GM13977 (cell line): ENCODE data around the gene MAU2.

Experiments used
- DNase-seq: peaks from one replicate; pipeline ENCODE4 v3.0.0; 2012; ENCODE audit warnings: low spot score
- CTCF ChIP-seq: IDR thresholded peaks from 2 replicates; pipeline ENCODE4 v1.5.1; 2012; ENCODE audit warnings: mild to moderate bottlenecking, control low read depth; ENCODE audit not compliant: insufficient read depth; ENCODE audit errors: extremely low read depth, missing control alignments
- in situ Hi-C: fragments of 300-500 bp; cut with MboI; formaldehyde crosslinking; loops from one replicate; pipeline ENCODE4 v1.12.0; 2022; ENCODE audit warnings: low sequenced_read_pairs, low pct_unique_long_range_greater_than_20kb, mixed read lengths, inconsistent platforms; ENCODE audit not compliant: unreplicated experiment

The MAU2 gene

DNA sequence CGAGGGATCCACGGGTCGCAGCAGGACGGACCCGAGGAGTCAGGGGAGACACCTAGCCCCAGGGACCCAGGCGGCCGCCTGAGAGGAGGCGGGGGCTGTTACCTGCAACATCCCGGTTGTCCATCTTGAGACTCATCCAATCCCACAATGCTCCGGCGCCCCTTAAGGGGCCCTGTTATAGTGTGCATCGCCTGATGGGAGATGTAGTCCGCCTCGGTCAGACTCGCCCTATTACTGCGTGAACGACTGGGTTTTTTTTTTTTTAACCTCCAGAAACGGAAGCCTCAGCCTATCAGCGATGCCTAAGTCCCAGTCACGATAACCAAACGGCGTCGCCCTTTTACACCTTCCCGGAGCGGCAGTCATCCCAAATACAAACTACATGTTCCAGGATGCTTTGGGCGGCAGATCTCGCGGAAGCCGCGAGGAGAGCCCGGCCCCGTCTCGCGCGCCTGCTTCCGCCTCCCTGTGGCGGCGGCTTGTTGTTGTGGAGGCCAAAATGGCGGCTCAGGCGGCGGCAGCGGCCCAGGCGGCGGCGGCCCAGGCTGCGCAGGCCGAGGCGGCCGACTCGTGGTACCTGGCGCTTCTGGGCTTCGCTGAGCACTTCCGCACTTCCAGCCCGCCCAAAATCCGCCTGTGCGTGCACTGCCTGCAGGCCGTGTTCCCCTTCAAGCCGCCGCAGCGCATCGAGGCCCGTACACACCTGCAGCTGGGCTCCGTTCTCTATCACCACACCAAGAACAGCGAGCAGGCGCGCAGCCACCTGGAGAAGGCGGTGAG is at the start of gene MAU2, which contains the start of gene SUGP1:
Gene MAU2 (plus strand): TSS at position 469 of the 780 bp plus-strand sequence. CDS start 31 bp downstream, at position 500.
Gene SUGP1 (minus strand): TSS at position 149 of the 780 bp plus-strand sequence. CDS start 13 bp downstream, at position 136.
- in situ Hi-C loops, result no loop called here
- peak; percentile 16 for TF ChIP-seq CTCF
- DNase-seq, result peak; percentile 97

DNA sequence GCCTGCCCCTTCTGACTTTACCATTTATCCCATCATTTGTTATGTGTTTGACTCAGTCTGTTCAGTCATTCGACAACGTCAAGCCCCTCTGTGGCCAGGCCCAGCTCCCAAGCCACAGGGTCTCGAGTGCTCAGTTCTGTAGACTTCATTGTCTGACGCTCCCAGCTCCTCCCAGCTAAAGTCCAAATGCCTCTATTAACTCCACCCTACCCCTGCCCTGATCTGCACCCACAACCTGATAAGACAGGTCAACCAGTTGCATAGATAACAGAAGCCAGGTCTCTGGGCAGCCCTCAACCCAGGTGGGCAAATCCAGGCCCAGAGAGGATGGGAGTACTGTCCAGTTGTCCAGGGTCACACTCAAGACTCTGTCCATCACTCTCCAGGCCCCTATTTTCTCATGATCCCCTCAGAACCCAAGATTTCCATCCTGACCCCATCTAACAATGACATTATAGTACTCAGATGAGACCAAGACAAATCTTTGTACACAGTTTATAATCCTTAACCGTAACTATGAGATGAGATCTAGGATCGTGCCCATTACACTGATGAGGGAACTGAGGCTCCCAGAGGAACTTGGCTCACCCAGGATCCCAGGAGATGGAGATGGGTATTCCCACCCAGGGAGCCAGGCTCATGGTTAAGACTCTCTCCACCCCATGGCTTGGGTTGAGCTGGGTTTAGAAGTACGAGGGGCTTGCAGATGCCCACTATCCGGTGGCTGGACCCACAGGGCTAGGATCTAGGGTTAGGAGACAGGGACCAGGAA is 48.6 kb upstream of the MAU2 start:
- peak; percentile 24 for DNase-seq
- in situ Hi-C loops, result no loop called here
- no peak for TF ChIP-seq CTCF

DNA sequence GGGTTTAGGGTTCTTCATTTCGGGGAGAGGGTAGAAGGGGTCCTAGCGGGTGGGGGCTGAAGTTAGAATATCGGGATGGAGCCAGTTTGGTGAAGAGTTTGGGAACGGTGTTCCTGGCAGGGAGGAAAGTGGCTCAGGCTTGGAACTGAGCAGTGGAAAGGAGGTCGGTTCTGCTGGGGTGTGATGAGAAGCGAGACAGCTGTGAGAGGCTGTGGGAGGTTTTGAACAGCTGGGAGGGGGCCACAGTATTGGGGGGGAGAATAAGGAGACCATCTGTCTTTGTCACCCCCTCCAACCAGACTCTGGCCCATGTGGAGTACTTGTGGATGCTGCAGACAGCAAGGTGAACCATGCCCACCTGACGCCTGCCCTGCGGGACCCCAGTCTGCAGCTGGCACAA is 46.5 kb upstream of the MAU2 start:
- TF ChIP-seq CTCF, result no peak
- in situ Hi-C loops, result no loop called here
- no peak for DNase-seq

DNA sequence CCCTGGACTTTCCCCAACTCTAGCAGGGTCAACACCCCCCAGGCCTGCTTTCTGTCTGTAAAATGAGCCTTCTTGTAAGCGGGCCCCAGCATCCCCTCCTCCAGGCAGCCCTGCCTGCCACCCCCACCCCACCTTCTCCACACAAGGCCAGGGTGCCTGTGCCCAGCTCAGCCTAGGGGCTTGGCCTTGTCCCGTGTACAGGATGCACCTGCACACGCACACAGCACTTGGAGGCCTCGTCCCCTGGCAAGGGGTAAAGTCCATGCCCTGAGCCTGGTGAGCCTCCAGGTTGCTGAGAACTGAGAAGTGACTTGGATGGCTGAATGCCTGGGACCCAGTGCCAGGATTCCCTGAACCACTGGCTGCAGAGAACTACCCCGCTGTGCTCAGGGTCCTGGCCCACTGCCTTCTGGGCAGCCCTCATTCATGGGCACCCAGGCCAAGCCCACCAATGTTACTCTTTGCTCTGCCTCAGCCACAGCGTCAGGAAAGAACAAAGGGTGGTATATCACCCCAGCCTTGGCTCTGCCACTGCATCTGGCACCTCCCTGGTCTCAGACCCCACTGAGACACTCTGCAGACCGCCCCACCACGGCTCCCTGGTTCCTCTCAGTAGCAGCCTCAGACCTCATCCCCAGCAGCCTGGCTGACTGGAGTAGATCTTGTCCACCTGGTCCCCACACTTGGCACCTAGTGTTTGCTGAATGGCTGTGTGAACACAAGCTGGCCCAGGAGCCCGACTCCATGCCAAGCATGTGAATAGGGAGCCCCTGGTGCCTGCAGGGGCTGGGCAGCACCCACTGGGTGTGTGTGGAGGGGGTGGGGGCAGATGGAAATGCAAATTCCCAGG is 45.7 kb upstream of the MAU2 start:
- DNase-seq, result no peak
- in situ Hi-C loops, result no loop called here
- no peak for TF ChIP-seq CTCF

DNA sequence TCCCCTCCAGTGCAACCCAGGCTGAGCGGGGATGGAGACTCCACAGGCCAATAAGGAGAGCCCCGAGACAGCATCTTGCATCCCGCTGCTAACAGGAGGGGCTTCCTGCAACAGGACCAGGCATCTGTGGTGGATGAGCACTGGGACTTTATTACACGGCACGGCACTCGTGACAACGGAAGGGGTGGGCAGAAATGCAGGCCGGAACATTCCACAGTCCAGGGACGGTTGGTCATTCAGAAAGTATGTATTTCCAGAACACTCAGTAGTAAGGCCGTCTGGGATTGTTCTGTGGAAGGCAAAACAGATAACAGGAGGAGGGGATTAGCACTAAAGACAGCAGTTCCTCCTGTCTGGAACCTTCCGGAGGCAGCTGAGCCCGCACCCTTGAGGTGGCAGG is 44.2 kb upstream of the MAU2 start:
- TF ChIP-seq CTCF, result no peak
- DNase-seq, result no peak
- in situ Hi-C loops, result no loop called here

DNA sequence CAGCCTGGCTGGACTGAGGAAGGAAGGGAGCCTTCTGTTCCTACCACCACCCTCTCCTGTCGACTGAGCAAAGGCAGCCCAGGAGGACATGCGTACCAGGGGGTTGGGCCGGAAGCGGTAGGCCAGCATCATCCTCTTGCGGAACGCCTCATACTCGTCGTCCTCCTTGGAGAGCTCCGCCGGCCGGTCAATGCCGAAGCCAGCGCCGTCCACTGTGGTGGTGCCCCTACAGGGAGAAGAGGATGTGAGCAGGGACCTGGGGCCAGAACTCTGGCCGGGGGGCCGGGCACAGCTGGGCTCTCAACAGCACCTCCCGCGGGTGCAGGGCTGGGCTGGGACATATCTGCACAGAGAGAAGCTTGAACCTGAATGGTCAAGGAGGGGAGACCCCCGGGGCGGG is 43.8 kb upstream of the MAU2 start:
- in situ Hi-C loops, result no loop called here

More for the DNA sequence above, 43.8 kb upstream of the MAU2 start:
- TF ChIP-seq CTCF, result no peak
- DNase-seq, result no peak
